HepG2 (cell line): ENCODE results near the gene KLHL17. TPM values are rescaled to one million over a fixed set of nuclear protein-coding genes. Genes with fewer than 3 reads are reported as not detected.

Experiments
- DNMT1 ChIP-seq: sonication (generic); formaldehyde crosslinking; IDR thresholded peaks from 2 replicates; pipeline ENCODE4 v1.5.1; 2020; ENCODE audit warnings: mild to moderate bottlenecking, missing genetic modification reagents
- EHMT2 ChIP-seq: fragments of 200-600 bp; sonication (generic); IDR thresholded peaks from 2 replicates; pipeline ENCODE4 v1.7.0; 2017; ENCODE audit warnings: antibody characterized with exemption, low read depth, low read length, borderline replicate concordance
- ESRRA ChIP-seq: sonication (generic); formaldehyde crosslinking; IDR thresholded peaks from 2 replicates; pipeline ENCODE4 v1.5.1; 2020; ENCODE audit warnings: mild to moderate bottlenecking, low read depth, missing genetic modification reagents
- KLF12 ChIP-seq: sonication (generic); formaldehyde crosslinking; IDR thresholded peaks from 2 replicates; pipeline ENCODE4 v1.4.0; 2020; ENCODE audit warnings: missing genetic modification reagents, borderline replicate concordance
- LBX2 ChIP-seq: sonication (generic); formaldehyde crosslinking; IDR thresholded peaks from 2 replicates; pipeline ENCODE4 v1.5.0; 2020; ENCODE audit warnings: missing genetic modification reagents, mild to moderate bottlenecking, borderline replicate concordance
- MATR3 ChIP-seq: sonication (generic); formaldehyde crosslinking; IDR thresholded peaks from 2 replicates; pipeline ENCODE4 v1.4.0; 2020; ENCODE audit warnings: missing genetic modification reagents
- MTA3 ChIP-seq: sonication (generic); formaldehyde crosslinking; IDR thresholded peaks from 2 replicates; pipeline ENCODE4 v1.4.0; 2020; ENCODE audit warnings: missing genetic modification reagents
- NFATC3 ChIP-seq: sonication (generic); formaldehyde crosslinking; IDR thresholded peaks from 2 replicates; pipeline ENCODE4 v1.5.1; 2020; ENCODE audit warnings: mild to moderate bottlenecking, missing genetic modification reagents
- NR2C2 ChIP-seq: sonication (generic); formaldehyde crosslinking; IDR thresholded peaks from 2 replicates; pipeline ENCODE4 v1.4.0; 2020; ENCODE audit warnings: missing genetic modification reagents, mild to moderate bottlenecking, moderate library complexity, borderline replicate concordance
- PAXIP1 ChIP-seq: sonication (generic); formaldehyde crosslinking; conservative IDR thresholded peaks from 2 replicates; pipeline ENCODE4 v1.4.0; 2020; ENCODE audit warnings: mild to moderate bottlenecking, missing genetic modification reagents, moderate library complexity
- TARDBP ChIP-seq: sonication (generic); formaldehyde crosslinking; IDR thresholded peaks from 2 replicates; pipeline ENCODE4 v1.8.0; 2022; ENCODE audit warnings: mild to moderate bottlenecking, missing genetic modification reagents
- TRIM22 ChIP-seq: fragments of 450-650 bp; IDR thresholded peaks from 2 replicates; pipeline ENCODE4 v1.6.1; 2017
- XBP1 ChIP-seq: sonication (generic); formaldehyde crosslinking; IDR thresholded peaks from 2 replicates; pipeline ENCODE4 v1.5.0; 2020; ENCODE audit warnings: missing genetic modification reagents
- ZIK1 ChIP-seq: sonication (generic); formaldehyde crosslinking; IDR thresholded peaks from 2 replicates; pipeline ENCODE4 v1.5.0; 2020; ENCODE audit warnings: mild to moderate bottlenecking, low read depth, missing genetic modification reagents, borderline replicate concordance
- ZKSCAN5 ChIP-seq: sonication (generic); formaldehyde crosslinking; IDR thresholded peaks from 2 replicates; pipeline ENCODE4 v1.5.1; 2020; ENCODE audit warnings: mild to moderate bottlenecking, missing genetic modification reagents
- ZMAT3 ChIP-seq: sonication (generic); formaldehyde crosslinking; conservative IDR thresholded peaks from 2 replicates; pipeline ENCODE4 v1.7.0; 2021; ENCODE audit warnings: missing genetic modification reagents
- ZNF10 ChIP-seq: sonication (generic); formaldehyde crosslinking; IDR thresholded peaks from 2 replicates; pipeline ENCODE4 v1.4.0; 2020; ENCODE audit warnings: mild to moderate bottlenecking, low read depth, missing genetic modification reagents, borderline replicate concordance
- ZNF292 ChIP-seq: sonication (generic); formaldehyde crosslinking; IDR thresholded peaks from 2 replicates; pipeline ENCODE4 v1.8.1; 2022; ENCODE audit warnings: mild to moderate bottlenecking, low read depth, missing genetic modification reagents, borderline replicate concordance
- ZNF367 ChIP-seq: sonication (generic); formaldehyde crosslinking; IDR thresholded peaks from 2 replicates; pipeline ENCODE4 v1.4.0; 2020; ENCODE audit warnings: missing genetic modification reagents, borderline replicate concordance
- ZNF597 ChIP-seq: sonication (generic); formaldehyde crosslinking; IDR thresholded peaks from 2 replicates; pipeline ENCODE4 v1.5.0; 2020; ENCODE audit warnings: missing genetic modification reagents
- ZNF749 ChIP-seq: sonication (generic); formaldehyde crosslinking; IDR thresholded peaks from 2 replicates; pipeline ENCODE4 v1.8.0; 2022; ENCODE audit warnings: mild to moderate bottlenecking, missing genetic modification reagents, moderate library complexity, borderline replicate concordance
- ZNF781 ChIP-seq: sonication (generic); formaldehyde crosslinking; IDR thresholded peaks from 2 replicates; pipeline ENCODE4 v1.5.1; 2020; ENCODE audit warnings: borderline replicate concordance, mild to moderate bottlenecking, missing genetic modification reagents; ENCODE audit errors: not compliant biosample characterization
- ZNF790 ChIP-seq: sonication (generic); formaldehyde crosslinking; IDR thresholded peaks from 2 replicates; pipeline ENCODE4 v1.8.0; 2022; ENCODE audit warnings: missing genetic modification reagents, mild to moderate bottlenecking, borderline replicate concordance
- ZSCAN9 ChIP-seq: IDR thresholded peaks from 2 replicates; pipeline ENCODE4 v1.6.1; 2016; ENCODE audit warnings: borderline replicate concordance
- ZZZ3 ChIP-seq: sonication (generic); formaldehyde crosslinking; IDR thresholded peaks from 2 replicates; pipeline ENCODE4 v1.4.0; 2020; ENCODE audit warnings: missing genetic modification reagents, mild to moderate bottlenecking, borderline replicate concordance
- polyA plus RNA-seq, 8 experiments: library from polyadenylated mRNA; depleted of rRNA in 3 of 8; stranded (reverse) in 7 of 8; unstranded in 1 of 8; fragments of >200 nt; fragmentation: Illumina TruSeq in 4 of 8; extraction: Trizol in 4 of 8; gene quantifications; 2 replicates each; pipeline versions ENCODE4 v1.2.1 to v1.2.3, GENCODE V29; 2011 to 2016; ENCODE audit warnings: low read depth in 4 of 8, missing spikeins in 1 of 8, mixed read lengths in 1 of 8; ENCODE audit not compliant: insufficient read depth in 1 of 8
- total RNA-seq, 5 experiments: library from RNA; depleted of rRNA; stranded (reverse); fragments of >200 nt; fragmentation: Illumina TruSeq; extraction: Trizol; gene quantifications; 2 replicates each; pipeline ENCODE4 v1.2.3, GENCODE V29; 2016; ENCODE audit warnings: low read depth in 1 of 5

The KLHL17 gene
- total and polyA plus RNA-seq, 2 of the 13 experiments (the other 11 are each of a cell fraction or from before 2014, with no cell fraction given) = 9.3 to 24.7 TPM

- TF ChIP-seq PAXIP1 = peak; percentile 10
- no peak for TF ChIP-seq ZNF292 (CRISPR knock-in tag)
- no peak for TF ChIP-seq TRIM22
- 0 out of 2 replicates have a peak, but pooled peaks have one; percentile 39 for TF ChIP-seq KLF12 (CRISPR knock-in tag)
- no peak for TF ChIP-seq NFATC3
- TF ChIP-seq MATR3 (CRISPR knock-in tag) = no peak
- TF ChIP-seq ESRRA (CRISPR knock-in tag) = no peak
- TF ChIP-seq ZMAT3 (CRISPR knock-in tag) = no peak
- TF ChIP-seq NR2C2 (CRISPR knock-in tag) = 0 out of 2 replicates have a peak, but pooled peaks have one; percentile 17
- peak; percentile 54 for TF ChIP-seq ZNF781
- TF ChIP-seq TARDBP (CRISPR knock-in tag) = no peak
- no peak for TF ChIP-seq XBP1 (CRISPR knock-in tag)
- no peak for TF ChIP-seq MTA3
- TF ChIP-seq ZKSCAN5 (CRISPR knock-in tag) = no peak
- TF ChIP-seq ZNF749 (CRISPR knock-in tag) = no peak; the same call in 1 of the 2 replicates
- TF ChIP-seq ZZZ3 (CRISPR knock-in tag) = no peak
- no peak for TF ChIP-seq ZSCAN9 (CRISPR knock-in tag)
- no peak for TF ChIP-seq DNMT1 (CRISPR knock-in tag)
- TF ChIP-seq ZNF10 = no peak
- no peak for TF ChIP-seq ZNF597
- 0 out of 2 replicates have a peak, but pooled peaks have one; percentile 65 for TF ChIP-seq ZNF790
- TF ChIP-seq EHMT2 = no peak
- TF ChIP-seq ZNF367 = no peak
- TF ChIP-seq LBX2 (CRISPR knock-in tag) = no peak
- TF ChIP-seq ZIK1 (CRISPR knock-in tag) = no peak
Observed at GRCh38 chr1:966704-967300, 6.4 kb downstream of the KLHL17 start (continued).
